Activated CD4-positive, alpha-beta T cell treated with anti-CD3 and anti-CD28 coated beads, Interleukin-2, amount 50 U/mL, for 16 hours (primary cell): Measurements from ENCODE around the gene SCUBE3.

ENCODE experiments used
- DNase-seq: peaks from one replicate; pipeline ENCODE4 v3.0.0-alpha.2; 2020

SCUBE3 gene

GRCh38 chr6:35213824-35214756 lies at the start of gene SCUBE3:
SCUBE3 (plus strand) TSS chr6:35213956; CDS start chr6:35214419, 463 bp downstream.
- DNase-seq: peak; percentile 6

GRCh38 chr6:35164277-35164676 lies 49.5 kb upstream of the SCUBE3 start:
- DNase-seq: no peak

- DNase-seq: no peak
Measured at GRCh38 chr6:35164868-35165267, 48.9 kb upstream of the SCUBE3 start.

- DNase-seq: no peak
Measured at GRCh38 chr6:35165630-35166071, 48.1 kb upstream of the SCUBE3 start.

GRCh38 chr6:35166116-35166515 lies 47.6 kb upstream of the SCUBE3 start:
- DNase-seq: no peak

- DNase-seq: no peak
Measured at GRCh38 chr6:35166520-35166919, 47.2 kb upstream of the SCUBE3 start.

- no peak for DNase-seq
Measured at GRCh38 chr6:35167505-35167904, 46.3 kb upstream of the SCUBE3 start.

- no peak for DNase-seq
Measured at GRCh38 chr6:35168461-35168861, 45.3 kb upstream of the SCUBE3 start.

- no peak for DNase-seq
Measured at GRCh38 chr6:35170166-35170565, 43.6 kb upstream of the SCUBE3 start.

GRCh38 chr6:35170891-35171290 lies 42.9 kb upstream of the SCUBE3 start:
- DNase-seq: no peak

- DNase-seq: no peak
Measured at GRCh38 chr6:35173044-35173426, 40.7 kb upstream of the SCUBE3 start.

GRCh38 chr6:35173427-35174087 lies 40.2 kb upstream of the SCUBE3 start:
- DNase-seq: no peak

- DNase-seq: no peak
Measured at GRCh38 chr6:35174088-35174434, 39.7 kb upstream of the SCUBE3 start.

- DNase-seq: no peak
Measured at GRCh38 chr6:35174501-35174900, 39.3 kb upstream of the SCUBE3 start.

- no peak for DNase-seq
Measured at GRCh38 chr6:35176301-35177024, 37.3 kb upstream of the SCUBE3 start.

GRCh38 chr6:35177157-35177556 lies 36.6 kb upstream of the SCUBE3 start:
- no peak for DNase-seq

- no peak for DNase-seq
Measured at GRCh38 chr6:35177596-35177995, 36.2 kb upstream of the SCUBE3 start.

- no peak for DNase-seq
Measured at GRCh38 chr6:35178012-35178411, 35.7 kb upstream of the SCUBE3 start.

GRCh38 chr6:35178932-35179832 lies 34.6 kb upstream of the SCUBE3 start:
- no peak for DNase-seq

GRCh38 chr6:35179901-35180535 lies 33.7 kb upstream of the SCUBE3 start:
- DNase-seq: no peak

- no peak for DNase-seq
Measured at GRCh38 chr6:35181308-35181932, 32.3 kb upstream of the SCUBE3 start.
